ENCODE measurements around the gene VTA1. TPM values are rescaled to one million over a fixed set of nuclear protein-coding genes. Genes with fewer than 3 reads are reported as not detected.

Gene VTA1
- total RNA-seq, 4 donors from 2014 or later, result 40.9 to 54.5 (median 49.5) TPM

- no peak overlapping the region for H3K4me3 ChIP-seq (ENCODE audit: low read depth, poor library complexity, severe bottlenecking)
- no peak for DNase-seq (ENCODE audit: low spot score in 2 of 2)
- intact Hi-C loops (cut with DNase I; ENCODE audit: low total_unique reads), result no loop called here
- WGBS, 2 donors, result 79 to 82% methylated on average over 1 of the region's 1 CpG
- TF ChIP-seq POLR2A (IDR thresholded peaks at IDR 0.05) (no peak), CTCF (IDR thresholded peaks at IDR 0.05) (no peak)
Measured at GRCh38 chr6:142271476-142271875, 124.4 kb downstream of the VTA1 start.

Other genes starting within 250 kb of the VTA1 start
- gene GJE1, start 14.3 kb upstream of the VTA1 start, total RNA-seq, result not detected
- not detected for gene NMBR, start 141 bp upstream of the VTA1 start, total RNA-seq
- gene ADGRG6, start 154.7 kb downstream of the VTA1 start, total RNA-seq, result 10 to 100 TPM; 41.8 to 54.8 (median 50.0) TPM

Measured in lower leg skin (tissue), 4 donors.